ENCODE results near the gene WWOX.

- TF ChIP-seq POLR2A (IDR thresholded peaks at IDR 0.05; ENCODE audit: extremely low read depth, insufficient read length) (no peak), CTCF (IDR thresholded peaks at IDR 0.05; ENCODE audit: low read depth, low read length) (no peak)
These were observed 907.3 kb downstream of the WWOX start for GRCh38 chr16:79006765-79007164.

Data from NB4 (cell line).